Suppressor macrophage treated with lipopolysaccharide for 1 hour (primary cell): ENCODE results near the gene HP1BP3.
"Not testable (repeated sequence)": the region's sequence is repeated elsewhere in the genome, so short reads cannot be mapped to it uniquely, and the experiment has no call there.

Experiments used
- DNase-seq, 3 donors: peaks; one replicate each; pipeline ENCODE4 v3.0.0-alpha.2; 2020 to 2022

Gene HP1BP3, protein sequence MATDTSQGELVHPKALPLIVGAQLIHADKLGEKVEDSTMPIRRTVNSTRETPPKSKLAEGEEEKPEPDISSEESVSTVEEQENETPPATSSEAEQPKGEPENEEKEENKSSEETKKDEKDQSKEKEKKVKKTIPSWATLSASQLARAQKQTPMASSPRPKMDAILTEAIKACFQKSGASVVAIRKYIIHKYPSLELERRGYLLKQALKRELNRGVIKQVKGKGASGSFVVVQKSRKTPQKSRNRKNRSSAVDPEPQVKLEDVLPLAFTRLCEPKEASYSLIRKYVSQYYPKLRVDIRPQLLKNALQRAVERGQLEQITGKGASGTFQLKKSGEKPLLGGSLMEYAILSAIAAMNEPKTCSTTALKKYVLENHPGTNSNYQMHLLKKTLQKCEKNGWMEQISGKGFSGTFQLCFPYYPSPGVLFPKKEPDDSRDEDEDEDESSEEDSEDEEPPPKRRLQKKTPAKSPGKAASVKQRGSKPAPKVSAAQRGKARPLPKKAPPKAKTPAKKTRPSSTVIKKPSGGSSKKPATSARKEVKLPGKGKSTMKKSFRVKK

DNA sequence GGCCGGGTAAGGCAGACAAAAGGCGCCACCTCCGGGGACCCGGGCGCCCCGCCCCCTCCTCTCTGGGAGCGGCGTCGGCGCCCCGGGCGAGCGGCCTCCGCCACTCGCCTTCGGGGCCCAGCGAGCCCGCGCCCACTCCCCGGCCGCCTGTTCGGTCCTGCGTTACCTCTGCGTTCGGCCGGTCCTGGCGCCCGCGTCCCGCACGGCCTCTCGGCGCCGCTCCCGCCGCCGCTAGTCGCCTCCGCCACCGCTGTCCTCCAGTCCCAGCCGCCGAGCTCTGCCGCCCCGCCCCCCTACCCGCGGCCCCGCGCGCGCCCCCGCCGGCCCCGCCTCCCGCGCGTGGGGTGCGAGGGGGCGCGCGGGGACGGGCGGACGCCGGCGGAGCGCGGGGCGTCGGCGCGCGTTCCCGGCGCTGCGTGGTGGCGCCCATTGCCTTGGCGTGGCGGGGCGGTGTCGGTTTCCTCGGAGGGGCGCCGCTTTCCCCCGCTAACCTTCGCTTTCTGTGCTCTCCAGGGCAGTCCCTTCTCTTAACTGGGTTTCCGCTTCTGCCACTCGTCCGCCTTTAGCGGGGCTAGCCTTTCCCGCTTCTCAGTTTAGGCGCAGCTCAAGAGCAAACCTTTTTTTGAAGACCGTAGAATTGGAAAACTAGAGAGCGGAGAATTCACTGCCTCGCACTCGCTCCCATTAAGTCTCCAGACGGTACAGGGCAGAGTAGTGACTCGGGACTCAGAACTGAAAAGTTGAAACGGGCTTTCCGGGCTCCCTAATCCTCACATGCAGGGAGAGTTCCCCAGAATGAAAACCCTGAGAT, at the start of gene HP1BP3:
HP1BP3 (minus strand) TSS at position 279 of the 811 bp plus-strand sequence. CDS start 6,867 bp downstream, outside the sequence.
- peak; percentile 78 to 96 (median 93) for DNase-seq

DNA sequence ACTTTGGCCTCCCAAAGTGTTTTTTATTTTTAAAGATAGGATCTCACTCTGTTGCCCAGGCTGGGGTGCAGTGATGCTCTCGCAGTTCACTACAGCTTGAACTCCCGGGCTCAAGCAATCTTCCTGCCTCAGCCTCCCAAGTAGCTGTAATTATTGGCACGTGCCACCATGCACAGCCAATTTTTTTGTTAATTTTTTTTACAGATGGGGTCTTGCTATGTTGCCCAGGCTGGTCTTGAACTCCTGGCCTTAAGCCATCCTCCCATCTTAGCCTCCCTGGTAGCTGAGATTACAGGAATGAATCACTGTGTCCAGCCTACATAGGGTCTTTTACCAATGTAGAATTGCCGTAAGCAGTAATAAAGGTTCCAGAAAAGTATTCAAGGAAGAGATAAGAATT, 49.1 kb upstream of the HP1BP3 start:
- DNase-seq: no peak

DNA sequence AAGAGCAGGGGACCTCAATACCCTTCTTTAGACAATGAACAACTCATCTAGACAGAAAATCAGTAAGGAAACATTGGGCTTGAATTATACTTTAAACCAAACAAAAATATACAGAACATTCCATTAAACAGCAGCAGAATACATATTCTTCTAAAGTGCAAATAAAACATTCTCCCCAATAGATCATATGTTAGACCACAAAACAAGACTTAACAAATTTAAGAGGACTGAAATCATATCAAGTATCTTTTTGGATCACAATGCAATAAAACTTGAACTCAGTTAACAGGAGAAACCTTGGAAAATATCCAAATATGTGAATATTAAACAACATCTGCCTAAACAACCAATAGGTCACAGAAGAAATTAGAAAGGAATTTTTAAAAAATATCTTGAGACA, 47.7 kb upstream of the HP1BP3 start:
- DNase-seq: no peak

DNA sequence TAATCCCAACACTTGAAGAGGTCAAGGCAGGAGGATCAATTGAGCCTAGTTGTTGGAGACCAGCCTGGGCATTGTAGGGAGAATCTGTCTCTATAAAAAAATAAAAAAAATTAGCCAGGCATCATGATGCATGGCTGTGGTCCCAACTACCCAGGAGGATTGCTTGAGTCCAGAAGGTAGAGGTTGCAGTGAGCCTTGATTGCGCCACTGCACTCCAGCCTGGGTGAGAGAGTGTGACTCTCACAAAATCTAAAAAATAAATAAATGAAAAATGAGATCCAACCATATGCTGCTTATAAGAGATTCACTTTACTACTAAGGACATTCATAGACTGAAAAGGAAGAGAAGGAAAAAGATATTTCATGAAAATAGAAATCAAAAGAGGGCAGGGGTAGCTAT, 47.1 kb upstream of the HP1BP3 start:
- DNase-seq: no peak

DNA sequence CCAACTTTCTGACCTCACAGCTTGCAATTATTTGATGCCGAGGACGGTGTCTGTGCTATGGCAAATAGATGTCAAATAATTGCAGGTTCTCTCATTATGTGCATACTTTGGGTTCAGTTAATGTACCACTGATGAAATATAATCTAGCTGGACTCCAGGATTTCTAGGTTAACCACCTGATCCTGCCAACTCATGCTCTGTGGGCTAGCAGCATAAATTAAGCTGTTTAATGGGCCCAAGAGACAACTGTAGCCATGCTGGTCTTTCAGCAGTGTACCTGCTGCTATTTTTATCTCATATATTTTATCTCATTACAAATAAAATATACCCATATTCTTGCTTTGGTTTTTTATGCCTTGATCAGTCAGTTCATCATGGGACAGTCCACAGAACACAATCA, 43.3 kb upstream of the HP1BP3 start:
- no peak for DNase-seq

DNA sequence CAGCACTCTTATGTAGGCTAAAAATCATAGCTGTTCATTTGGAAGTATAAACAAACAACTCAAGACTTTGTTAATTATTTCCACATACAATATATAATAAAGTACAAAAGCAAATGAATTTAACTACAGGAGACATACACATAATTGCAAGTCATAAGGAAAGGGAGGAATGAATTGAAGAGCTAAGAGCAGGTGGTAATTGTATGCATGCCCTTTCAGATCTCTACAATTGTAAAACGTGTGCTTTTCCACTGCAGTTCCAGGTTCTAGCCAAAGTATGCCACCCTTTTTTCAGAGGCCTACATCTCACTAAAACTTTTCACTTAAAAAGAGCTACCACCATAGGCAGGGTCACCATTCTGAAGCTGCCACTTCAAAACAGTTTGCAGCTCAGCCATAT, 42.8 kb upstream of the HP1BP3 start:
- DNase-seq: no peak

DNA sequence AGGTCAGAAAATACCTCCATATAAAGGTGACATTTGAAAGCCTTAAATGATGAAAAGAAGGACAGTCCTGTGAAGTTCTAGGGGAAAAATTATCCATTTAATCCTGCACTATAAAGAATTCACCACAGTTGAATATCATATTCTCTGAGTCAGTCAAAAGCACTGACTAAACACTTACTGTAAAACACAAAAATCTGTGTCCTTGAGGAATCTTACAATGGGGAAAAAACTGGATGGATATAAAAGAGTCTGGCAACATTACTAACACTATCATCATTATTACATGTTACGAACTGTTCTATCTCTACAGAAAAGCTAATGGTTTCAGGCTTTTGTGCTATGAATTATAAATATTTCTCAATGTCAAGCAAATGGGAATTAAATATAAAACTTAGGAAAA, 42.4 kb upstream of the HP1BP3 start:
- DNase-seq: no peak

DNA sequence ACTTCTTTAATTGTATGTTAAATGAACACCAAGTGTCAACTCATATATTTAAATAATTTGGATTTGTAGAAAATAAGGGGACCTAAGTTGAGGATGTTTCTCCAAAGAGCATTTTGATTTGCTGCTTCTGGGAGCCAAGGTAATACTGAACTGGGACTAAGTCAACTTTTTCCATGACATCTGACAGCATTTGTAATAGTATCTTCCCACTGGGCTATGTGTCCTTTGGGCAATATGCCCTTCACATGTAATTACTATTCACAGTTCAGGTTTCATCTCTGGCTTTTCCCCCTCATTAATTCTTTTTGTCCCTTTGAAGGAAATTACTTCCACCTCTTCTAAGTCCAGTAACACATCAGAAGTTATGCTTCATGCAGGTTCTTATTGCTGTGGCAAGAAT, 36.7 kb upstream of the HP1BP3 start:
- no peak for DNase-seq

DNA sequence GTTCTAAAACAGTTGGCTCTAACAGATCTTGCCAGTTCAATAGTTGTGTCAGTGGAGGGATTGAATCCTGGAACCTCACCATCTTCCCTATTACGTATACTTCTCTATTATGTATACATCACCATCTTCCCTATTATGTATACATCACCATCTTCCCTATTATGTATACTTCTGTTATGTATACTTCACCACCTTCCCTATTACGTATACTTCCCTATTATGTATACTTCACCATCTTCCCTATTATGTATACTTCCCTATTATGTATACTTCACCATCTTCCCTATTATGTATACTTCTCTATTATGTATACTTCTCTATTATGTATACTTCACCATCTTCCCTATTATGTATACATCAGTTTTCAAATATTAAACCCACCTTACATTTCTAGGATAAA, 34.4 kb upstream of the HP1BP3 start:
- peak in 2 of 3 donors; percentile 20 to 26 for DNase-seq

DNA sequence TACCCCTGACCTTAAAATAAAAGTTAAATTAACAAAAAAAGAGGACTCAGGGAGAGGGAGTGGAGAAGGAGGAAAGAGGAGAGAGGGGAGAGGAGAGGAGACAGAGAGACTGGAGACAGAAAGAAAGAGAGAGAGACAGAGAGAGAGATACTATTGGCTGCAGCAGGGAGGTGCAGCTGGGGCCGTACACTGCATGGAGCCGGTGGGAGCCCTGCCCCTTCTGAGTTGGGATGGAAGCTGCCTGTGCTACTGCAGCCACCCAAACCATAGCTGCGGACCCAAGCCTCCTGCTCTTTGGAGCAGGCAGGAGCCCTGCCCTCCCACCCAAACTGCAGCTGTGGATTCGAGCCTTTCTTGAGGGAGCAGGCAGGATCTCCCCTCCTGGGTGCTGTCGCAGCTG, 32.7 kb upstream of the HP1BP3 start:
- DNase-seq: no peak

DNA sequence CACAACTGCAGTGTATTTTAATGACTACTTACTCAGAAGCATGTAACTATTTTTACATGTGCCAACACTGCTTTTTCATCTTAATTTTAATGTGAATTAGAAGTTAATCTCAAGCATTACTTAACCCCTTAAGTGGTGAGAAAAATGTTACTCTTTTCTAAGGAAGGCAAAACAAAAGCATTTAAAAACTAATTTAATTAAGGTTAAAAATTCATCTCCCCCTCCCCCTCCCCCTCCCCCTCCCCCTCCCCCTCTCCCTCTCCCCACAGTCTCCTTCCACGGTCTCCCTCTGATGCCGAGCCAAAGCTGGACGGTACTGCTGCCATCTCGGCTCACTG, 27.4 kb upstream of the HP1BP3 start:
- no peak for DNase-seq

DNA sequence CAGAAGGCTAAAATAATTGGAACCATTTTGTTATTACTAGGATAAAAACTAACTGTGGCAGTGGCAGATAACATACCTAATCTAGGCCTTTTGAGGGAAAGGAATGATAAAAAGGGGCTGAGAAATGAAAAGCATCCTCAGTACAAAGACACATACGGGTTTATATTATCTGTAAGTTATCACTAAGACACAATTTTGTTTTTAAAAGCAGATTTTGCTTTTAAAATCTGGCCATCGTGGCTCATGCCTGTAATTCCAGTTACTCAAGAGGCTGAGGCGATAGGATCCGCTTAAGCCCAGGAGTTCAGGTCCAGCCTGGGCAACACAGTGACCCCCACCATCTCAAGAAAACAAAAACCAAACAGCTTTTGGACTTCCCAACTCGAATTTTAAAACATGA, 24.8 kb upstream of the HP1BP3 start:
- DNase-seq: no peak

DNA sequence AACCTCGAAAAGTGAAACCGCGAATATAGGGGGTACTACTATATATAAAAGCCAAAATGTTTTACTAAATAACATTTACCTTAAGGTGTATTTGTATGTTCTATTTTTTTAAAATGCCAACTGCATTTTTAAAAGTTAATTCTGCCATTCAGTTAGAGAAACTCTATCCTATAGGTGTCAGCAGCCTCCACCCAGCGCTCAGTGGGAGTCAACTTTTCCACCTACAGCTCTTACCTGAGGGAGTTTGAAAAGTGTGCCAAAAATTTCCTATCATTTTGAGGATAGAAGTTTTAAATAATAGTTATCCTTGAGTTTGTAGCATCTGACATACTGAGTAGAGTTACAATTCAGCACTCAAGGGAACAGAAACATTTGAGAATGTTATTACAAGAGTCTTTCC, 6.1 kb upstream of the HP1BP3 start:
- no peak for DNase-seq

DNA sequence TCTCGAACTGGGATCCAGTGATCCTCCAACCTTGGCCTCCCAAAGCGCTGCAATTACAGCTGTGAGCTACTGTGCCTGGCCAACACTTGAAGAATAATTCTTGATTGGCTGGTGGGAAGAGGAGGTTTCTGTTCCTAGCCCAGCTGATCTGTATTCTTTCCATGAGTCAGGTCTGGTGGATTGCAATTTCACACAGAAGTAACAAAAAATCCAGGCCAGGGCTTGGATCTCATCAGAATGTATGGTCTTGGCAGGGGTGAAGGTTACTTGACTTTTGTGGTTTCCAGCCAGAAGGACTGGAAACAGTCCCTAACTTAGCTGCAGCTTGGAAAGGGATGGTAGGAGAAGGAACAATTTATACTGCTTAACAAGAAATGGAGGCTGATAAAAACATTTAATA, 5.1 kb upstream of the HP1BP3 start:
- no peak for DNase-seq

DNA sequence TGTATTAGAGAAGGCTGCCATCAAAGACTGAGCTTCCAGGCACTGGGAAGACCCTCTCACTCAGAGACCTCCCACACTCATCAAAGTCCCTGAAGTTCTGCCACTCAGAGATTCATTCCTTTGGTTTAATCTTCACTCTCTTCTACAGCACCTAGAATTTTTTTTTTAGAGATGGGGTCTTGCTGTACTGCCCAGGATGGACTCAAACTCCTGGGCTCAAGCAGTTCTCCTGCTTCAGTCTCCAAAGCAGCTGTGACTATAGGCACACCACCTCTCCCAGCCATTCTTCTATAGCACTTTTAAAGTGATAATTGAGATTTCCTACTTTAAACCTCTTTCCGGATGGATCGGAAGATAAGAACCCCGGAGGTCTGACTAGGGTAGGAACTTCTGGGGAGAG, 3.7 kb upstream of the HP1BP3 start:
- DNase-seq: no peak

DNA sequence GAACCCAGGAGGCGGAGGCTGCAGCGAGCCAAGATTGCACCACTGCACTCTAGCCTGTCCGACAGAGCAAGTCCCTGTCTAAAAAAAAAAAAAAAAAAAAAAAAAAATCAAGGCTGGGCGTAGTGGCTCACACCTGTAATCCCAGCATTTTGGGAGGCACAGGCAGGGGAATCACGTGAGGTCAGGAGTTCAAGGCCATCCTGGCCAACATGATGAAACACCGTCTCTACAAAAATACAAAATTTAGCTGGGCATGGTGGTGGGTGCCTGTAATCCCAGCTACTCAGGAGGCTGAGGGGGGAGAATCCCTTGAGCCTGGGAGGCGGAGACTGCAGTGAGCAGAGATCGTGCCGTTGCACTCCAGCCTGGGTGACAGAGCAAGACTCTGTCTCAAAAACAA, 2.5 kb upstream of the HP1BP3 start:
- not testable (repeated sequence) for DNase-seq

DNA sequence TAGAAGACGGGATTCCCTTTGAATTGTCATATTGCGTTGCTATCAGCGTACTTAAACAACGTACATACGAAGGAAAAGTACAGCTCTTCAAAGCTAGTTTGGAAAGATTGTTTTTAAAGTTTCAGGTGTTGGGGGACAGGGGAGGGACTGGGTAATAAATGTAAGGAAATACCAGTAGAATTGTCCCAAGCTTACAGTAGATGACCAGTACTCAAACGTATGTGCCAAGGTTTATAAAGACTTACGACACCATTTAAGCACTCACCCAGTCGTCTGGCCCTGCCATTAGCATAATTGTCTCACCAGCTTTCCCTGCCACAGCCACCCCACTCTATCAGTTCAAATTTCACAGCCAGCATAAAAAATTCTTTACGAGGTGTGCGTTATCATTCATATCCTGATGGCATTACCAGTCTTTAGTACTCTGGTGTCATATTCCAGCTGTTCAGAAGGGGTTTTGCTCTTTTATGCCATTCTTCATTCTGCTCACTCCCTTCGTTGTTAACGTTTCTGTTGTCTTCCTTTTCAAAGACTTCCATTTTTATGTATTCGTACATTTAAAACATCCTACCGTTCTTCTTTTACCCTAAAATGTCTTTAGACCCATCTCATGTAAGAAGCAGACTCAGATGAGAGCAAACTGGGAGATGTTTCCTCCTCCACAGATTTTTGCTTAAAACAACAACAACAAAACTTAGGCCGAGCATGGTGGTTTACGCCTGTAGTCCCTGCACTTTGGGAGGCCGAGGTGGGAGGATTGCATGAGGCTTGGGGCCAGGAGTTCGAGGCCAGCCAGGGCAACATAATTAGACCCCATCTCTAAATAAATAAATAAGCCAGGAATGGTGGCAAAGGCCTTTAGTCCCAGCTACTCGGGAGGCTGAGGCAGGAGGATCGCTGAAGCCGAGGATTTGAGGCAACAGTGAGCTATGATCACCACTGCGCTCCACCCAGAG, 1.0 kb upstream of the HP1BP3 start:
- DNase-seq: peak; percentile 62 to 72 (median 66)

DNA sequence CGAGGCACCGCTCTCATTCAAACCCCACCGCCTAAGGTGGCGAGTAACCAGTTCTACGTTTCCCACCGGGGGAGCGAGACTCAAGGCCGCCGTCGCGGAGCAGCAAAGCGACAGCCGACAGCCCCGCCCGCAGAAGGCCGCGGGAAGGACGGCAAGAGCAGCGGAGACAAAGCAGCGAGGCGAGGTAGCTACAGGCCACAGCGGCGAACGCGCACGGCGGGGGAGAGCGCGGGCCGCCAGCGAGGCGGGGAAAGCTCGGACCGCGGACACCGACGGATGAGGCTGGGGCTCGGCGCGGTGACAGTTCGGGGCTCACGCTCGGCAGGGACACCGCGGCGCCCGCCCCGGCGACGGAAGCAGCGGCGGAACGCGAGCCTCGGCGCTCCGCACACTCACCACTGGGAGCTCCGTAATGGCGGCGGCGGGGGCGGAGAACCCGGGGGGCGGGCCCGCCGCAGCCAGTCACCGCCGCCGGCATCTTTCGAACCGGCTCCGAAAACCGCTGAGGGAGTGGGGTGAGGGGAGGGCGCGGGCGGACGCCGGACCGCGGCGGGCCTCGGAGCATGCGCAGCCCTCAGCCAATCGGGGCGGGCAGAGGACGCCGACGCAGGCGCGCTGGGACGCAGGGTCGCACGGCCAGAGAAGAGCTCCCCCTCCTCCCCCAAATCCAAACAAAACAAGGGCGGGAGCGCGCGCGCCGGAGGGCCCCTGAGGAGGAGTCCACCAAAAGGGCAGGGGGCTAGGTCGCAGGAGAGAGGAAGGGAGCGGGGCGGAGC, 666 bp downstream of the HP1BP3 start:
- DNase-seq: peak; percentile 97 to 99 (median 98)

DNA sequence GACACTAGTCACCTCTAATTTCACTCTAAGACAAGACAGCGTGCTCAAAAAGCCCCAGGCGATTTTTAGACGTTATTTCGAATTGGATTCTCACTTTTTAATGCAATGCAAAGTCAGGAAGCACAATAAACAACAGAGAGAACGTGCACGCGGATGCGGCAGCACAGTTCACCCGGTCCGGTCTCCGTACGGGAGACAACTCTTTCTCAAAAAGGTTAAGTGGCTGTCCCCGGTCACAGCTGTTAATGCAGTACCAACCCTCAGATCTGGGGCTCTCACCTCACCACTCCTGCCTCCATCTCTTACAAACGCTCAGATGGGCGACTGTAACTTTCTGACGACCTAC, 1.2 kb downstream of the HP1BP3 start:
- peak in 1 of 3 donors; percentile 27 for DNase-seq

DNA sequence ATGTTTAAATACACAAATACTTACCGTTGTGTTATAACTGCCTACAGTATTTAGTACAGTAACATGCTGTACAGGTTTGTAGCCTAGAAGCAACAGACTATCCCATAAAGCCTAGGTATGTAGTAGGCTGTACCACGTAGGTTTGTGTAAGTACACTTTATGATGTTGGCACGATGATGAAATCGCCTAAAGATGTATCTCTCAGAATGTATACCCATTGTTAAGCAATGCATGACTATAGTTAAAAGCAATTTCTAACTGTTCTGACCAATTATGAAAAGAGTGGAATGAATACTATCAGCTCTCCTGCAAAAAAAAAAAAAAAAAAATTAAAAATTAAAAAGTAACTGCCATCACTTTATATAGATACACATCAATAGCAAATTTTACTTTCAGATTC, 11.4 kb downstream of the HP1BP3 start:
- no peak for DNase-seq

DNA sequence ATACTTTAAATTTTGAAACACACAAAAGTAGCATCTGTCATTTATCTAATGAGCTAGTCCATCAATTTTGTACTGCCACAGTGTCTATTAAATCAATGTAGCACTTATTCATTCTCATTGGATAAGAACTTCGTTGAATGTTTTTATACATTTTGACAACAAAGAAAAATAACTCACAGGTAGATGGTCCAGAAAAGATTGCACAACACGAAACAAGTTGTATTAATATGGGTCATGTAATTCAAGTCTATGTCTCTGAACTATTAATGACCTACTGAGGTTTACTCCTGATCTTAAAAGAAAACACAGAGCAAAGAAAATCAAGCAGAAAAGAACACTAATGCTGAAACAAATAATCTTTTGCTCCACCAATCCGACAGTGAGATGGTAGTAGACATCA, 15.3 kb downstream of the HP1BP3 start:
- no peak for DNase-seq
